K562 (cell line): ENCODE data around the gene CGB3. TPM values are rescaled to one million over a fixed set of nuclear protein-coding genes. Genes with fewer than 3 reads are reported as not detected.
A peak's percentile ranks its signal among the peaks of the same experiment; 100 is the strongest.

Experiments
- ARID1B ChIP-seq: fragments of 450-650 bp; IDR thresholded peaks from 2 replicates; pipeline ENCODE4 v1.6.1; 2016; ENCODE audit warnings: antibody characterized with exemption, mild to moderate bottlenecking, inconsistent platforms
- CHD2 ChIP-seq: IDR thresholded peaks from 2 replicates; pipeline ENCODE4 v1.6.1; 2011; ENCODE audit warnings: low read depth, low read length
- EP400 ChIP-seq: fragments of 450-650 bp; IDR thresholded peaks from 2 replicates; pipeline ENCODE4 v1.6.1; 2017; ENCODE audit warnings: antibody characterized with exemption, mild to moderate bottlenecking, moderate library complexity
- GABPA ChIP-seq: fragments of 200-800 bp; sonication (Bioruptor generic); conservative IDR thresholded peaks from 2 replicates; pipeline ENCODE4 v1.6.1; 2016; ENCODE audit warnings: low read depth, missing genetic modification characterization, missing compliant biosample characterization
- KDM2B ChIP-seq: fragments of 250-450 bp; sonication (Bioruptor Pico); IDR thresholded peaks from 2 replicates; pipeline ENCODE4 v1.8.0; 2021; ENCODE audit warnings: mild to moderate bottlenecking, moderate library complexity
- MAFF ChIP-seq: IDR thresholded peaks from 2 replicates; pipeline ENCODE4 v1.6.1; 2012; ENCODE audit warnings: low read length, improper control_type of control experiment
- MBD2 ChIP-seq: sonication (generic); IDR thresholded peaks from 2 replicates; pipeline ENCODE4 v1.6.1; 2016; ENCODE audit warnings: low read depth, borderline replicate concordance
- MEF2A ChIP-seq: IDR thresholded peaks from 2 replicates; pipeline ENCODE4 v1.6.1; 2011; ENCODE audit warnings: low read depth, mild to moderate bottlenecking, low read length, moderate library complexity; ENCODE audit not compliant: control insufficient read depth
- MYBL2 ChIP-seq, 2 experiments: fragments of 450-650 bp in 1 of 2; sonication (generic) in 1 of 2; formaldehyde crosslinking in 1 of 2; IDR thresholded peaks; 2 replicates each; pipeline versions ENCODE4 v1.6.1 to v1.8.1; 2017 to 2022; ENCODE audit warnings: borderline replicate concordance in 1 of 2, inconsistent platforms in 1 of 2, low read depth in 1 of 2, mild to moderate bottlenecking in 1 of 2, missing genetic modification reagents in 1 of 2, moderate library complexity in 1 of 2
- NFRKB ChIP-seq: fragments of 450-650 bp; IDR thresholded peaks from 2 replicates; pipeline ENCODE4 v1.6.1; 2016; ENCODE audit warnings: low read depth
- PHF8 ChIP-seq: fragments of 200-600 bp; sonication (generic); IDR thresholded peaks from 2 replicates; pipeline ENCODE4 v1.6.1; 2012; ENCODE audit warnings: mixed run types, mild to moderate bottlenecking, inconsistent platforms, low read length, moderate library complexity, borderline replicate concordance
- RAD51 ChIP-seq: fragments of 450-650 bp; IDR thresholded peaks from 2 replicates; pipeline ENCODE4 v1.7.1; 2016; ENCODE audit warnings: low read depth, mild to moderate bottlenecking, borderline replicate concordance
- TBL1XR1 ChIP-seq, 2 experiments: IDR thresholded peaks; 2 replicates each; pipeline ENCODE4 v1.6.1; 2012; ENCODE audit warnings: improper control_type of control experiment in 2 of 2, low read length in 2 of 2, mild to moderate bottlenecking in 1 of 2
- ZFX ChIP-seq: sonication (generic); formaldehyde crosslinking; IDR thresholded peaks from 2 replicates; pipeline ENCODE4 v1.8.0; 2022; ENCODE audit warnings: mild to moderate bottlenecking, missing genetic modification reagents, moderate library complexity
- ZNF140 ChIP-seq: fragments of 250-450 bp; sonication (Bioruptor Pico); IDR thresholded peaks from 2 replicates; pipeline ENCODE4 v1.8.0; 2021; ENCODE audit warnings: moderate library complexity, mild to moderate bottlenecking, inconsistent platforms
- ZNF224 ChIP-seq: sonication (generic); formaldehyde crosslinking; IDR thresholded peaks from 2 replicates; pipeline ENCODE4 v1.8.0; 2022; ENCODE audit warnings: mild to moderate bottlenecking, missing genetic modification reagents
- ZNF274 ChIP-seq: IDR thresholded peaks from 2 replicates; pipeline ENCODE4 v1.6.1; 2011; ENCODE audit warnings: low read depth, mild to moderate bottlenecking, low read length, moderate library complexity, borderline replicate concordance
- ZNF311 ChIP-seq: fragments of 250-450 bp; sonication (Bioruptor Pico); IDR thresholded peaks from 2 replicates; pipeline ENCODE4 v1.4.0; 2020; ENCODE audit warnings: mild to moderate bottlenecking, moderate library complexity
- ZNF347 ChIP-seq: fragments of 450-650 bp; formaldehyde crosslinking; IDR thresholded peaks from 2 replicates; pipeline ENCODE4 v1.4.0; 2020; ENCODE audit warnings: low read depth, mild to moderate bottlenecking, moderate library complexity
- ZNF551 ChIP-seq: fragments of 250-450 bp; sonication (Bioruptor Pico); IDR thresholded peaks from 2 replicates; pipeline ENCODE4 v1.5.0; 2021; ENCODE audit warnings: mild to moderate bottlenecking, moderate library complexity
- ZNF77 ChIP-seq: fragments of 250-450 bp; sonication (Bioruptor Pico); IDR thresholded peaks from 2 replicates; pipeline ENCODE4 v1.5.0; 2020
- polyA plus RNA-seq, 8 experiments: library from polyadenylated mRNA; depleted of rRNA in 4 of 8; stranded (reverse) in 5 of 8; unstranded in 3 of 8; fragments of >200 nt; fragmentation: Nextera tagmentation in 2 of 8; fragmentation: Illumina TruSeq in 1 of 8; extraction: Ambion mirVana in 2 of 8; extraction: Trizol in 1 of 8; gene quantifications; 2 replicates each; pipeline versions ENCODE4 v1.2.1 to v1.2.3, GENCODE V29; 2011 to 2014; ENCODE audit warnings: inconsistent platforms in 1 of 8, missing spikeins in 1 of 8
- total RNA-seq, 7 experiments: library from RNA; depleted of rRNA in 6 of 7; stranded (reverse); fragments of >200 nt in 6 of 7; fragmentation: Illumina TruSeq in 2 of 7; extraction: Trizol in 2 of 7; gene quantifications; 2 replicates each; pipeline versions ENCODE4 v1.2.1 to v1.2.3, GENCODE V29; 2011 to 2021; ENCODE audit warnings: low replicate concordance in 1 of 7
- TF ChIP-seq, protein P1 (sequence below): fragments of 450-650 bp; IDR thresholded peaks from 2 replicates; pipeline ENCODE4 v1.6.1; 2016; ENCODE audit warnings: antibody characterized with exemption
- TF ChIP-seq, protein P2 (sequence below): sonication (generic); formaldehyde crosslinking; IDR thresholded peaks from 2 replicates; pipeline ENCODE4 v1.9.0; 2022; ENCODE audit warnings: mild to moderate bottlenecking, missing genetic modification reagents
- TF ChIP-seq, protein P3 (sequence below): fragments of 450-650 bp; IDR thresholded peaks from 2 replicates; pipeline ENCODE4 v1.7.1; 2018; ENCODE audit warnings: mild to moderate bottlenecking, low read depth; ENCODE audit not compliant: partially characterized antibody
- TF ChIP-seq, protein P4 (sequence below): fragments of 450-650 bp; IDR thresholded peaks from 2 replicates; pipeline ENCODE4 v1.7.0; 2016; ENCODE audit warnings: borderline replicate concordance

Gene CGB3
- total and polyA plus RNA-seq, 9 of the 15 experiments (the other 6 are each of a cell fraction or from before 2014, with no cell fraction given), result not detected

DNA sequence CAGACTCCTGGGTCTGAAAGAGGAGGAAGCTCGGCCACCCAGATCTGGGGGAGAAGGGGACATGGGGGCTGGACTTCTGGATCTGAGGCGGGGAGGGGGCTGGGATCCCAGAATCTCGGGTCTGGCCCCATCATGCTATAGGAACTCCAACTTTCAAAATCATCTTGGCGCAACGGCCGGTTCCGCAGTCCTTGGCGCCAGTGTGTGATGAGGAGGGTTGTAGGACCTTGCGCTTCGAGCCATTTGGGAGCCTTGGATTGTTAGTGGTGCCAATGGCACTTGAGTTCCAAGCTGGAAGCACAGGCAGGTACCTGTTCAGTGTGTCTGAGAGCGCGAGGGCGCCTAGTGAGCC, 30.1 kb downstream of the CGB3 start (continued):
- TF ChIP-seq CHD2 (0 out of 2 replicates have a peak, but pooled peaks have one; percentile 0), ZNF311 (CRISPR knock-in tag) (no peak), RAD51 (no peak), ZNF224 (CRISPR knock-in tag) (no peak), MBD2 (no peak; the same call in 1 of the 2 replicates), ARID1B (no peak), MYBL2 (IDR thresholded peaks at IDR 0.05; ENCODE audit: low read depth) (no peak), MYBL2 (CRISPR knock-in tag; IDR thresholded peaks at IDR 0.05; ENCODE audit: borderline replicate concordance) (no peak), TBL1XR1 (IDR thresholded peaks at IDR 0.05; ENCODE audit: low read length in 2 of 2) (no peak), ZNF140 (CRISPR knock-in tag) (no peak), EP400 (no peak; the same call in none of the 2 replicates), KDM2B (CRISPR knock-in tag) (no peak), MAFF (no peak), PHF8 (no peak), ZNF77 (CRISPR knock-in tag) (no peak), GABPA (tag) (peak; percentile 77), ZNF274 (no peak), ZNF551 (CRISPR knock-in tag) (no peak), ZFX (CRISPR knock-in tag) (no peak), NFRKB (peak; percentile 16; the same call in 1 of the 2 replicates), ZNF347 (no peak), MEF2A (no peak)
- TF ChIP-seq, protein P1, sequence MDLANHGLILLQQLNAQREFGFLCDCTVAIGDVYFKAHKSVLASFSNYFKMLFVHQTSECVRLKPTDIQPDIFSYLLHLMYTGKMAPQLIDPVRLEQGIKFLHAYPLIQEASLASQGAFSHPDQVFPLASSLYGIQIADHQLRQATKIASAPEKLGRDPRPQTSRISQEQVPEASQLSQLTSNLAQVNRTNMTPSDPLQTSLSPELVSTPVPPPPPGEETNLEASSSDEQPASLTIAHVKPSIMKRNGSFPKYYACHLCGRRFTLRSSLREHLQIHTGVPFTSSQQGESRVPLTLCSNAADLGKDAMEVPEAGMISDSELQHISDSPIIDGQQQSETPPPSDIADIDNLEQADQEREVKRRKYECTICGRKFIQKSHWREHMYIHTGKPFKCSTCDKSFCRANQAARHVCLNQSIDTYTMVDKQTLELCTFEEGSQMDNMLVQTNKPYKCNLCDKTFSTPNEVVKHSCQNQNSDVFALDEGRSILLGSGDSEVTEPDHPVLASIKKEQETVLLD, result no peak
- TF ChIP-seq, protein P2, sequence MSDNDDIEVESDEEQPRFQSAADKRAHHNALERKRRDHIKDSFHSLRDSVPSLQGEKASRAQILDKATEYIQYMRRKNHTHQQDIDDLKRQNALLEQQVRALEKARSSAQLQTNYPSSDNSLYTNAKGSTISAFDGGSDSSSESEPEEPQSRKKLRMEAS (CRISPR knock-in tag), result no peak
- TF ChIP-seq, protein P3, sequence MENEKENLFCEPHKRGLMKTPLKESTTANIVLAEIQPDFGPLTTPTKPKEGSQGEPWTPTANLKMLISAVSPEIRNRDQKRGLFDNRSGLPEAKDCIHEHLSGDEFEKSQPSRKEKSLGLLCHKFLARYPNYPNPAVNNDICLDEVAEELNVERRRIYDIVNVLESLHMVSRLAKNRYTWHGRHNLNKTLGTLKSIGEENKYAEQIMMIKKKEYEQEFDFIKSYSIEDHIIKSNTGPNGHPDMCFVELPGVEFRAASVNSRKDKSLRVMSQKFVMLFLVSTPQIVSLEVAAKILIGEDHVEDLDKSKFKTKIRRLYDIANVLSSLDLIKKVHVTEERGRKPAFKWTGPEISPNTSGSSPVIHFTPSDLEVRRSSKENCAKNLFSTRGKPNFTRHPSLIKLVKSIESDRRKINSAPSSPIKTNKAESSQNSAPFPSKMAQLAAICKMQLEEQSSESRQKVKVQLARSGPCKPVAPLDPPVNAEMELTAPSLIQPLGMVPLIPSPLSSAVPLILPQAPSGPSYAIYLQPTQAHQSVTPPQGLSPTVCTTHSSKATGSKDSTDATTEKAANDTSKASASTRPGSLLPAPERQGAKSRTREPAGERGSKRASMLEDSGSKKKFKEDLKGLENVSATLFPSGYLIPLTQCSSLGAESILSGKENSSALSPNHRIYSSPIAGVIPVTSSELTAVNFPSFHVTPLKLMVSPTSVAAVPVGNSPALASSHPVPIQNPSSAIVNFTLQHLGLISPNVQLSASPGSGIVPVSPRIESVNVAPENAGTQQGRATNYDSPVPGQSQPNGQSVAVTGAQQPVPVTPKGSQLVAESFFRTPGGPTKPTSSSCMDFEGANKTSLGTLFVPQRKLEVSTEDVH, result no peak
- TF ChIP-seq, protein P4, sequence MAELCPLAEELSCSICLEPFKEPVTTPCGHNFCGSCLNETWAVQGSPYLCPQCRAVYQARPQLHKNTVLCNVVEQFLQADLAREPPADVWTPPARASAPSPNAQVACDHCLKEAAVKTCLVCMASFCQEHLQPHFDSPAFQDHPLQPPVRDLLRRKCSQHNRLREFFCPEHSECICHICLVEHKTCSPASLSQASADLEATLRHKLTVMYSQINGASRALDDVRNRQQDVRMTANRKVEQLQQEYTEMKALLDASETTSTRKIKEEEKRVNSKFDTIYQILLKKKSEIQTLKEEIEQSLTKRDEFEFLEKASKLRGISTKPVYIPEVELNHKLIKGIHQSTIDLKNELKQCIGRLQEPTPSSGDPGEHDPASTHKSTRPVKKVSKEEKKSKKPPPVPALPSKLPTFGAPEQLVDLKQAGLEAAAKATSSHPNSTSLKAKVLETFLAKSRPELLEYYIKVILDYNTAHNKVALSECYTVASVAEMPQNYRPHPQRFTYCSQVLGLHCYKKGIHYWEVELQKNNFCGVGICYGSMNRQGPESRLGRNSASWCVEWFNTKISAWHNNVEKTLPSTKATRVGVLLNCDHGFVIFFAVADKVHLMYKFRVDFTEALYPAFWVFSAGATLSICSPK, result no peak
